Stimulated activated CD8-positive, alpha-beta memory T cell treated with anti-CD3 and anti-CD28 coated beads, Interleukin-15, amount 100 ng/mL, for 1 hour (primary cell): ENCODE data around the gene ASB16.

Experiments used
- DNase-seq: peaks from one replicate; pipeline ENCODE4 v3.0.0-alpha.2; 2020; ENCODE audit warnings: low read depth

Gene ASB16

DNA sequence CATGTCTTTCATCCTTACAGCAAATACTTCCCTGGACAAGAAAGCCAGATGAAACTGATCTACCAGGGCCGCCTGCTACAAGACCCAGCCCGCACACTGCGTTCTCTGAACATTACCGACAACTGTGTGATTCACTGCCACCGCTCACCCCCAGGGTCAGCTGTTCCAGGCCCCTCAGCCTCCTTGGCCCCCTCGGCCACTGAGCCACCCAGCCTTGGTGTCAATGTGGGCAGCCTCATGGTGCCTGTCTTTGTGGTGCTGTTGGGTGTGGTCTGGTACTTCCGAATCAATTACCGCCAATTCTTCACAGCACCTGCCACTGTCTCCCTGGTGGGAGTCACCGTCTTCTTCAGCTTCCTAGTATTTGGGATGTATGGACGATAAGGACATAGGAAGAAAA is 20.0 kb downstream of the ASB16 start:
- no peak for DNase-seq

DNA sequence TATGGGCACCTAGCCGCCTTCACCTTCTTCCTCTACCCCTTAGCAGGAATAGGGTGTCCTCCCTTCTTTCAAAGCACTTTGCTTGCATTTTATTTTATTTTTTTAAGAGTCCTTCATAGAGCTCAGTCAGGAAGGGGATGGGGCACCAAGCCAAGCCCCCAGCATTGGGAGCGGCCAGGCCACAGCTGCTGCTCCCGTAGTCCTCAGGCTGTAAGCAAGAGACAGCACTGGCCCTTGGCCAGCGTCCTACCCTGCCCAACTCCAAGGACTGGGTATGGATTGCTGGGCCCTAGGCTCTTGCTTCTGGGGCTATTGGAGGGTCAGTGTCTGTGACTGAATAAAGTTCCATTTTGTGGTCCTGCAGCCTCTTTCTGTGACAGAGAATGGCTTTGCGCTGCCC is 20.9 kb downstream of the ASB16 start:
- no peak for DNase-seq

DNA sequence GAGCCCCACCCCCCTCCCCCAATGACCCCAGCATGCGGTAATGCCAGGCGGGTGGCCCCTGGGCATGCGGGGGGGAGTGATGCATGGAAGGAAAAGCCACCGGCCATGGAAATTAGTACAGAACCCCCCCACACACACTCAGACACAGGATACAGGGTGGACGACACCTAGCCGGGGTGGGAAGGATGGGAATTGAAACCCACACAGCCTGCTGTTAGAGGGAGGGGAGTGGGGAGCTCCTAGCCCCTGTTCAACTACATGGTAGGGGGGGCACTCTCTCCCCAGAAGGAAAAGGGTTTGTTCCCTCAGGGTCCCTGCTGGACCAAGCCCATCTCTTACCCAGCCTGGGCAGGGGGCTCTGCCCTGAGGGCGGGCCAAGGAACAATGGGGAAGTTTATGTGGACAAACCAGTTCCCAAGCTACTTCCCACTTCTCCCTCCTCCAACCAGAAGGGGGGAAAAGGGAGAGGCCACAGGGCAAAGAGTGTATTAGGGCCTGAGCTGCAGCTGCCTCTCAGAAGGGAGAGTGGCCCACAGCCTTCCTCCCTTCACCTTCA is 21.5 kb downstream of the ASB16 start:
- no peak for DNase-seq

DNA sequence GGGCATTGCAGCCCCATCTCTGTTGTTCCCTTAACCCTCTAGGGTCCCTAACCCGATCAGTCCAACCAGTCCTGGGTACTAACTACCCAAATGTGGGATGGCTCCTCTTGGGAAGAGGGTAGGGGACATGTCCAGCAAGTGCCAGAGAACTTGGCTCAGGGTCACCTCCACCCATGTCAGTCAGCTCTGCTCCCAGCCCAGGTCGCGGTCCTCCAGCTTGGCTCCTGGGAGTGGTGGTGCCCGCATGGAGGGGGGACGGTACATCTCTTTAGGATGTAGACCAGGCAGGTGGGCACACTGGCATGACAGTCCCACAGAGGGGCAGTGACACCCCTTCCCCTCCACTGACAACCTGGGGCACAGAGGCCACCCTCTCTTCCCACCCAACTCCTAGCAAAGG is 22.2 kb downstream of the ASB16 start:
- DNase-seq = no peak

DNA sequence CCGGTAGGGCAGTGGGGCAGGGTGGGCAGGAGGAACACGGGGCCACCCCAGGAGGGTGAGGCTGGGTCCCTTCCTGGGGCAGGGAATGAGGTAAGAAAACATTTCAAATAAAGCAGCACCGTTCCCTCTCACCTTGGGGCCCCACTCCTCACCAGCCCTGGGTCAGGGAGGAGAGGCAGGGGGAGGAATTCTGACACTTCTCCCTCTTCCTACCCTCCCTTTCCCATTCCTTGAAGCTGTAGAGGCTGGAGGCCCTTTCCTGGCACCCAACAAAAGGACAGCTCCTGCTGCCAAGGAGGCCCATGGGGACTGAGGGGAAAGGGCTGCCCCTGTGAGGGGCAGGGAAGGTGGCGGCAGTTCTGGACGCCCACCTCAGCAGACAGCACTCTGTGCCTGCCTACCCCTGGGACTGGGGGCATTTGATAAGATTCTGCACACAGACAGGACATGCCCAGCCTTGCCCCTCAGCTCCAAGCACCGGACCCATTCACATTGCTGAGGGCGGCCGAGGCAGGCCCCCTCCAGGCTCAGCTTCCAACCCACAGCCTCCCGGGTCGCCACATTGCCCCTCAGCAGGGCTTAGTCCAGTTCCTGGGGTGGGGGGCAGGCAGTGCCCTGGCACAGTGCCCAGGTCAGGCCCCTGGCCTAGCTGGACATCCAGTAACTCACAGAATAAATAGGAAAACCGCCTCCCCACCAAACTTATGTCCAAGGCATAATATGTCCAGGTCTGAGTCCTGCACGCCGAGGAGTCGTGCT is 23.0 kb downstream of the ASB16 start:
- no peak for DNase-seq

DNA sequence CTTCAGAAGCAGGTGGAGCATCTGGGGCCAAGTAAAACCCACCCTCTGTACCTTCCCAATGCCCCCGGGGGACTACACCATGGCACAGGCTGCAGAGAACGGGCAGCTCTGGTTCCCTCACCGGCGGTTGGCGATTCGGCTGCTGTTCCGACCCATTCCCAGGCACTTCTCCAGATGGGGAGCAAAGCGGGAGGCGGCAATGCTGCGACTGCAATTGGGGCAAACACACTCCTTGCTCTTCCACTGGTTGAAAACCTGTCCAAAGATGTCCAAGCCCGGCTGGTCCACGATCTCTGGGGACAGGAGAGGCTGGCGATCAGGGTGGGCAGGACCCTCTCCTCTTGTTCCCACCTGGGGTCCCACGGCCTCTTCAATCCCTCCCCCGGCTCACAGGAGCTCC is 26.6 kb downstream of the ASB16 start:
- no peak for DNase-seq

DNA sequence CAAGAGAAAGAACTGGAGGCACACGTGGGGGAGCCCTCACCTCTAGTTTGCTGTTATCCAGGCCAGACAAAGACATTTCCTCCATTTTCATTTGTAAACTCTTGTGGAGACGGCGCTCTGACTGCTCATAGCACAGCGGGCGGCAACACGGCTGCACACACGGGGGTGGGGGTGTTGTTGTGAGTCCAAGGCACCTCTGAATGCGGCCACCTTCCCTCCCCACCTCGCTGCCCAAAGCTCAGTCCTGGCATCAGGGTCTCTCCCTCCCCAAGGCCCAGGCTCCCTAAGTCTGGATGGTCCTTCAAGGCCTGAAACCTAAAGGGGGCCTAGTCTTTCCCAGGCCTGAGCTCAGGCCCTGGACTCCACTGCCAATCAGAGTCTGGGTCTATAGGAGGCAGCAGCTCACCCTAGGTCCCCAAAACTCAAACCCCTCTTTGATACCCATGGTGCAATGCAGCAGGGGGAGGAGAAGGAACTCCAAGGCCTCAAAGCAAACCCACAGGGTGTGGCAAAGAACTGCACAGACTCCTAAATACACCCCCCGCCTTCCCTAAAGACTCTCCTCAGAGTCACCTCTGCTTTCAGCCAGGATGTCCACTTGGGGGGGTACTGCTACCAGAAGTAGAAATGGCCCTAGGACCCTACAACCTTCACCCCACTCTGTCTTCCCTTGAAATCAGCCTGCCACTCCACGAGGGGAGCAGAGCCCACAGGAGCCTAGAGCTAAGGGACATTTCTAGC is 27.6 kb downstream of the ASB16 start:
- no peak for DNase-seq

DNA sequence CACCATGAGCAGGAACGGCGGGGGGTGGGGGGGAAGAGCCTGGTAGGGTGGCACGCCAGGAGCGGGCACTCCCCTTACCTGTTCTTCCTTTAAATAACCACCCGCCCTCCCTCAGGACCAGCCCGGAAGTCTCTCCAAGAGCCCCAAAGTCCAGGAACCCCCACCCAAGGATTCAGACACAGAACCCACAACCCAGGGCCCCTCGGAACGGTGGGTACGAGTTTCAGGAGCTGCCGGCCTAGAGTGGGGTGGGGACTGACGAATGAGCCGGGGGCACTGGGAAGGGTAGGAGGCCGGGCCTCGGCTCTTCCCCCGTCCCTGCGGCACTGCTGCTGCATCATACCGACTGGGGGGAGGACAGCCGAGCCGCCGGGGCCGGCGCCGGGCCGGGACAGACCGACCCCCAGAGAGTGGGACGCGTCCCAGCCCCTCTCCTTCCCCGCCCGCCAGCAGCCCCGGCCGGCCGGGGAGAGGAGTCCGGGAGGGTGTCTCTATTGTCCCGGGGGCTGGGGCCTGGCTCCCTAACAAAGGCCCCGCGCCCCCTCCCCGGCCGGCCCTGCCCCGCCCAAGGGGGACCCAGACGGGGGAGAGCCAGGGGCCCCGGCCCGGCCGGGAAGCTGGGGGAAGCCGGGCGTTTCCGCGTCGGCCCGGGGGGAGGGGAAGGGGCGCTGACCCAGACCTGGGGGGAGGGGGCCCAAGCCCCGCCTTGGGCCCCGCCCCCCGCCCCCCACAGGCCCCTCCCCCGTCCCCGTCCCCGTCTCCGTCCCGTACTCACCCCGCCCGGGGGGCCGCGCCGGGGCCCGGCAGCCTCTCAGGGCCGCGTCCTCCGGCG is 28.4 kb downstream of the ASB16 start:
- no peak for DNase-seq

DNA sequence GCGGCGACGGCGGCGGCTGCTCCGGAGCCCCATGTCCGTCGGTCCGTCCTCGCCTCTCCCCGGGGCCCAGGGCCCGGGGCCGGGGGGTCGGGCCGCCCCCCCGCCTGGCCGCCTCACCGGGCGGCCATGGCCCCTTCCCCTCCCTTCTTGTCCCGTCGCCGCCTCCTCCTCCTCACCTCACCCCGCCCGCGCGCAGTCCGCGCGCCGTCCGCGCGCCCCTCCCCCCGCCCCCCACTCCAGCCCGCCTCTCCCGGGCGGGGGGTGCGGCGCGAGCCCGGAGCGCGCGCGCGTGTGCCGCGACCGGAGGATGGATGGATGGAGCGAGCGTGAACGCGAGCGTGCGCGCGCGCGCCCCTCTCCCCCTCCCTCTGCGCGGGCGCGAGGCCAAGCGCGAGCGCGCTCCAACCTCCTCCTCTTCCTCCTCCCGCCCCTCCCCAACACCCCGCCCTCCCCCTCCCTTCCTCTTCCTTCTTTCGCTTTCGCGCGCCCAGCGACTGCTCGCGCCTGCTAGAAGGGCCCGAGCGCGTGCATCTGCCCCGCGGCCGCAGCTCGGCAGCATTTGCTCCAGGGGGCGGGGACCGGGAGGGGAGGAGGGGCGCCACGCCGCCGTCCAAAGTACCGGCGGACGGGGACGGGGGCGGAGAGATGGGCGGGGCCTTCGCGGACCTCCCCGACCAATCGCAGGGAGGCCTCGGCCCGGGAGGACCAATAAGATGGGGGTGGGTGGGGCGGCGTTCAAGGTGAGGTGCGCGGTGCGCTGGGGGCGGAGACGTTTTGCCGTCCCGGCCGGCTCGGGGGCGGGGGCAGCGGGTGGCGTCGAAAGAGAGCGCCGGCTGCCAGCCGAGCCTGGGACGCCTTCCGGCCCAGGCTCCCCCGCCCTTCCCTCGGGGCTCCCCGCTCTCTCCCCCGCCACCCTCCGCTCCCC is 29.3 kb downstream of the ASB16 start, which contains the start of gene ATXN7L3:
ATXN7L3 (minus strand) TSS at position 332 of the 925 bp plus-strand sequence. CDS start 1,814 bp downstream, outside the sequence.
- peak; percentile 99 for DNase-seq

DNA sequence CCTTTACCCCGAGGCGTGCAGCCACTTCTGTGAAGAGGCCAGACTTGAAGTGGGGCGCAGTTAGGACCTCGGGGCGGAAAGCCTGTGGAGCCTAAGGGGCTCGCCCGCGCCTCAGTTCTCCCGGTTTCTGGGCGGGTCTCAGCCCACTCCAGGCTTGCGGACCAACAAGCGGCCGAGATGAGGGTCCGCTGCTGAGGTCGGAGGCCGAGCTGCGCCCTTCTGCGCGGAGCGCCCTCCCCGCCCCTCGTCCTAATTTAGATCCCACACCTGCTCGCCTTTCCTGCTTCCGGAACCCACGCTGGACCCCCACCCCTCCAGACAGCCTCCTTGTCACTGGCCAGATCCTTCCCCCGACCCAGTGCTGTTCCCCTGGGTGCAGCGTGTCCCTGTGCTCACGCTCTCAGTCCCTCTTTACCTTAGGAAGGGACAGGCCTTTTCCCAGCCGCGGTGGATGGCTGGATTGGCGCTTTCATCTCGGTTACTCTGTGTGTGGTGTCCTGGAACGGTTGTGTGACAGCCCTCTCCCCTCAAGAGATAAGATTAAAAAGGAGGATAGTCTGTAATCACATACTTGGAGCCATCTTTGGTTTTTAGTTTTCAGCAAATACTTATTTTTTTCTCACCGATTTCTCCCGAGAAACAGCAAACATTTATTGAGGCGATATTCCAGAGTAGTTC is 30.1 kb downstream of the ASB16 start:
- DNase-seq = no peak

DNA sequence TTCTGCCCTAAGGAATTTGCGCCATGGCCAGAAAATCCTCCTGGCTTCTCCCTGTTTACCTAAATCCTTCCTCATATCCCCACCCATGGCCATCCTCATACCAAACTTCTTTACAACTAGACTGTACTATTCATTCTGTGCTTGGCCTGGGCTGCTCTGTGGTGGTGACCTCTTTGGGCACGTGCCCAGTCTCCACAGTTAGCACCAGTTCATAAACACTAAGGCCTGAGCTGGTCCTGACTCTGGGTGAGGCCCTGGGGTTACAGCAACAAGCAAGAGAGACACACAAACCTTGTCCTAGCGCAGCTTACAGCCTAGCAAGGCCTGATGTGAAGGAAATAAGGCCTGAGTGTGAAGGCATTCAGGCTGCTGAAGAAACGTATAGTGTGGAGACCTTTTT is 32.3 kb downstream of the ASB16 start:
- no peak for DNase-seq

DNA sequence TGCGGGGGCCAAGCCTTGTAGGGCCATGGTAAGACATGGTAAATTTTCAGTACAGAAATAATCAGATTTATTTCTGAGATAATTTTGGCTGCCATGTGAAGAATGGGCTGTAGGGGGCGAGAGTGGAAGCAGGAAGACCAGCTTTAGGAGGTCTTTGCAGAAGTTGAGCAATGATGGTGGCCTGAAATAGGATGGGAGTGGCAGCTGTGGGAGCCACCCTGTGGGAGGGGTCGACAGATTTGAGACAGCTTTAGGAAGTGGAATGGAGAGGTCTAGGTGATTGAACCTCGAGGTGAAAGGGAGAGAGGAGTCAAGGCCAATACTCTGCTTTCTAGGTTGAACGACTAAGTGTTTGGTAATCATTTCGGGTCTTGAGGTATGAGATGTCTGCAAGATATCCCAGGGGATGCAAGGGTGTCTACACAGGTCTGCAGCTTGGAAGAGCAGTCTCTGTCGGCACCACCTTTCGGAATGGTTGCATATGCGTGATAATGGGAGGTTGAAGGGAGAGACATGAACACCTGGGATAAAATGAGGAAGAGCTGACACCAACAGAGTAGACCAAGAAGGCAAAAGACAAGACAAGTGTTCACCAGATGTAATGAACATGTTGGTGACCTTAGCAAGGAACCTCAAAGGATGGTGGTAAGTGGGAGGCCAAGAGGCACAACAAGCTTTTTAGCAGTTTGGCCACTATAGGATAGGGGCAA is 33.4 kb downstream of the ASB16 start:
- no peak for DNase-seq

DNA sequence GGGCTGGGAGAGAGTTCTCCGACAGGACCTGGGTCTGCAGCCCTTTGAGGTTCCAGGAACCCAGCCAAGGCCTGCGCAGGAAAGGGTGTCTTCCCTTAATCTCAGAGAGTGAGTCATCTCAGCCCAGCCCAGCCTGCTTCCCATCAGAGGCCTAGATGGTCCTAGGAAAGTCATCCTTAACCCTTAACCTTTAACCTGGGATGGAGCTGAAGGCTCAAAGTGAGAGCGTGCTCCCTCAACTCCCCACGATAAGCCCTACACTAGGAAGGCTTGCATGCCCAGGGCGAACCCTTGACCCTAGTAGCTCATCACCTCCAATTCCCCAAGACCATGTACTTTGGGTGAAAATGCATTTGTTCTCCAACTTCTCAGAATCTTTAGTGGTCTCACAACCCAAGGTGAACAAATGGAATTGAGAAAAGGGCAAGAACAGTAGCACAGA is 34.0 kb downstream of the ASB16 start:
- no peak for DNase-seq

DNA sequence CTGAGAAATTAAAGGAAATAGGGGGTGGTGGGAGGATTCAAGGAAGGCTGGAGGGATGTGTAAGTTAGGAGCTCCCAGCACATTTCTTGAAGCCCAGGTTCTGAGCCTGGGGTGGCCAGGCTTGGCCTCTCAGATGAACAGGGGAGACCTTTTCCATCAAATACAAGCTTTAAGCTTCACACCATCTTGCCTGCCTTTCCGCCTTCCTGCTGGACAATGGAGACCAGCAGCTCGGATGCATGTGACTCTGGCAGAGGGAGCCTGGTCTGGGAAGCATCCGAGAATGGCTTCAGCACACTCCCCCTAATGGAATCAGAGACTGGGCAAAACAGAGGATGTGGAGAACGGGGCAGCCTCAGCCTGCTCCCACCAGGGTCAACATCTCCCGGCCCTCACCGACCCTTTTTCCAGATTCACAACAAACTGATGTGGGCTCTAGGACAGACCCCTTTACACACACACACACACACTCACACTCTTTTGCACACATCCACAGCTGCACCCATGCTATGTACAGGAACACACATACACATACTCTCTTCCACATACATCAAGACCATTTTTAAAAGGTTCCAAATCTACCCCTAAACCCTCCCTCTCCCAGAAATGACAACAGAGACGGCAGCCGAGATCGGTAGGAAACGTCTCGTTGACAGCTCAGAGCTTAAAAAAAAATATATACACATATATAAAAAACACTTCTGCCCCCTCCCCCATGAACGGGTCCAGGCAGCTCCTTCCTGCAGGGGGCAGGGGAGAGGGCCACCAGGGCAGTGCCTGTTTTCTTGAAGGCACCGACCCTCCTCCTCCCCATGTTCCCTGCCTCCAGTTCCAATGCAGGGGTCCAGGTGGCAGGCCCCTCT is 35.7 kb downstream of the ASB16 start:
- DNase-seq = no peak

DNA sequence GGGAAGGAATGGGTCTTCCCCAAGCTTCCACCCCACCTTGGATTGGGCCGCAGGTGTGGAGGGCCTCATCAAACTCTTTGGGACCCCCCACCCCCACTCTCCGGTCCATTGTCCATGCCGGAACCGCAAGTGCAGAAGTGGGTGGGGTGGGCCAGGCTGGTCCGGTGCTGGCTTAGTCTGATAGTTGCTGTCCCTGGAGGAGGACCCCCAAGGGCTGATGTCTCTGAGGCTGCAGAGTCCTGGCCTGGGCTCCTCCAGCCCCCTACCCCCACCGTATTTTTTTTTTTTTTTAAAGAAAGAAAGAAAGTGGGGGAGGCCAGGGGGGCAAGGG is 36.3 kb downstream of the ASB16 start:
- no peak for DNase-seq

DNA sequence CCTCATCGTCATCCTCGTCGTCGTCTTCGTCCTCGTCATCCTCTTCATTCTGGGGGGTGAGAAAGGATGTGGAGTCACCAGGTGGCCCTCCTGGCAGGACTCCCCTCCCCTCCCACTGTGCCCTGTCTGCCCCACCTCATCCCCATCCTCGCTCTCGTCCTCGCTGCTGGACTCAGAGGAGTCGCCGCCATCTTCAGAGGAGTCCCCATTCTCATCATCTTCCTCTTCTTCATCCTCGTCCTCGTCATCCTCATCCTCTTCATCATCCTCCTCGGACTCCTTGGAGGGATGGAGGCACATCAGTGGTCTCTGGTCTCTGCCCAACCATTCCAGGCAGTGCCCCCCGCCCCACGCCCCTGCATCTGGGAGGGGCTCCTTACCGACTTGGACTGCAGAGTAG is 36.8 kb downstream of the ASB16 start:
- DNase-seq = no peak

DNA sequence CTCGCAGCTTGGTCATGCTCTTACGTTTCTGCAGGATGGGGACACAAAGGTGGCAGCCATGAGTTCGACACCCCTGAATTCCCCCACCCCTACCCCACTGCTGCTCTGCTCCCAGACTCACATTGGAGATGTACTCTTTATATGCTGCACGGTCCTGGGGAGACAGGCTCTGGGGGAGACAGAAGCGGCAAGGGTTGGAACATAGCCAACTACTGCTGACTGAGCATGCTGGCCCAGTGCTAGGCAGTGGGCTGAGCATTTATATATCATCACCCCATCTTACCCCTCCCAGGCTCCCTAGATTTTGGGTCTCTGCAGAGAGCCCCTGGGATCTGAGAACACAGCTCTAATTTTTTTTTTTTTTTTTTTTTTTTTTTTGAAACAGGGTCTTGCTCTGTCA is 37.2 kb downstream of the ASB16 start:
- DNase-seq = no peak

DNA sequence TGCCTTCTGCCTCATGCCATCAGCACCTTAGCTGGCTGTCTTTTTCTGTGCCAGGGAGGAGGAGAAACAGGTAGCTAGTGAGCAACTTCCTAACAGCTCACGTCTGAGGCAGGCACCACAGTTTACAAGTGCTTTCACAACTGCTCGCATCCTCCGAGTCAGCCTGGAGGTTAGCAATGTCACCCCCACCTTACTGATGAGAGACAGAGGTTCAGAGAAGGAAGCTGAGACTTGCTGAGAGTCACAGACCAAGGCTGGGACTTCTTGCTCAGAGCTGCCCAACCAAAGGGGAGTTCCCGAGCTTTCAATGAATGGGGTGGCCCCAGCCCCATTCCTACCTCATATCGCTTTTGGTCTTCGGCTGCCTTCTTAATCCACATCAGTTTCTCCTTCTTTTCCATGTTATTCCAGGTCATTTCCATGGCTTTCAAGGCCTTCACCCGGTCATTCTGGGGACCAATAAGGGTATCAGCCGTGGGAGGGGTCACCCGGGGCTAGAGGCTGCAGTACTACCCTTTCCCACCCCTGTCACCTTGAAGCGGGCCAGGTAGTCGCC is 39.4 kb downstream of the ASB16 start:
- DNase-seq = no peak
